GM19397 (cell line): ENCODE data around the gene RIN3.

Experiments
- ATAC-seq: cut with Tn5 transposase; IDR thresholded peaks from one replicate; pipeline ENCODE4 v1.9.1; 2021; ENCODE audit warnings: mild to moderate bottlenecking, moderate library complexity; ENCODE audit not compliant: unreplicated experiment

RIN3 gene

DNA sequence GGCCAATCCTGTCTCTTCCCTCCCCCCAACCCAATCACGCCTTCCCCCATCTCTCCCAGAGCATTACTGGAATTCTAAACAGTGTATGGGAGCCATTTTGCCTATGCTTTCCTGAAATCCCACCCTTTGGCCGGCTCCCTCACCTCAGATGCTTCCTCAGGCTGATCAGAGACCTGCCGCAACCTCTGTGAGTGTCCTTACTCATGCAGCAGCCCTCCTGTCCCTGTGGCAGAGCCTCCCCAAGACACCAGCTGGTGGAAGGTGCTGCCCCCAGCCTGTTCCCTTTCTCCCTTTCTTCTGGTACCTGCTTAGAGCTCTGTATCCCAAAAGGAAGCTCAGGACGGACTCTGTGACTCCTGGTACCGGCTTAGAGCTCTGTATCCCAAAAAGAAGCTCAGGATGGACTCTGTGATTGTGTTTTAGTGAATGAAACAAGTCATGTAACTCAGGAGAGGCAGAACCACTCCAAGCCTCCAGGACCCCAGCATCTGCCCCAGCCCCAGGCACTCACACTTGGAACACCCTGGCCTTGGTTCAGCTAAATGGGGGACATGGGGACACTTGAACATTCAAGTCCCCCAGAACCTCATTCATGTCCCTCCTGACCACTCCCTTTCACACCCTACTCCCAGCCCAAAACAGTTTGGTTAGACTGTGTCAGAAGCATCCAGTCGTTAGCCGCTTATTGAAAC lies 29.3 kb upstream of the RIN3 start:
- no peak for ATAC-seq

DNA sequence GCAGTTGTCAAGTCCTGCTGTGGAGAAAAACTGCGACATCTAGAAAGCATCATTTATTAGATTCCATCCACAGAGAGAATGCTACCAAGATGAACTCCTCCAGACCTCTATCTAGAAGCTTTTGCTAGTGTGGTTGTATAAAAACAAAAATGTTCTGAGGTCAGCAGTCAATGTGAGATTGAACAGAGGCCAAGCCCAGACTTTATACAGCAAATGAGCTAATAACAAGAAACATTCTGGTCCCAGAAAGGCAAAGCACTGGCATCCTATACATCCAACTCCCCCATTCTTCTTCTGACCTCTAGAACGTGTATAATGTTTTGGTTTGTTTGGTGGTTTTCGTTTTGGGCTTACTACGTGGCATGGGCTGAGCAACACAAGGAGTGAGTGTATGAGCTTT lies 26.7 kb upstream of the RIN3 start:
- no peak for ATAC-seq

DNA sequence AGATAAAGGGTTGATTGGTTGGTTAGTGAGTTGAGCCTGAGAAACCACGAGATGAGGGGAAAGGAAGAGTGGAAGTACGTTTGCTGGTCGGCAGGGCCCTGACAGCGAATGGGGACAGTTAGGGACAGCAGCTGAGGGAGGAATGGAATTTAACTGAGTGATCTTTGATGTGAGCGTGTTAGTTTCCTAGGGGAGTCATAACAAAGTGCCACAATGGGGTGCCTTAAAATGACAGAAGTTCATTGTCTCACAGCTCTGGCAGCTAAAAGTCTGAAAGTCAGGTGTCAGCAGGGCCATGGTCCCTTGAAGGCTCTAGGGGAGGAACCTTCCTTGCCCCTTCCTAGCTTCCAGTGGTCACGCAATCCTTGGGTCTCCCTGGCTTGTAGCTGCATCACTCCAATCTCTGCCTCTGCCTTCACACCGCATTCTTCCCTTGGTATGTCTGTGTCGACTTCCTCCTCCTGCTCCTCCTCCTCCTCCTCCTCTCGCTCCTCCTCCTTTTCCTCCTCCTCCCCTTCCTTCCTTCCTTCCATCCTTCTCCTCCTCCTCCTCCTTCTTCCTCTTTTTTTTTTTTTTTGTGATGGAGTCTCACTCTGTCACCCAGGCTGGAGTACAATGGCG lies 26.0 kb upstream of the RIN3 start:
- no peak for ATAC-seq

DNA sequence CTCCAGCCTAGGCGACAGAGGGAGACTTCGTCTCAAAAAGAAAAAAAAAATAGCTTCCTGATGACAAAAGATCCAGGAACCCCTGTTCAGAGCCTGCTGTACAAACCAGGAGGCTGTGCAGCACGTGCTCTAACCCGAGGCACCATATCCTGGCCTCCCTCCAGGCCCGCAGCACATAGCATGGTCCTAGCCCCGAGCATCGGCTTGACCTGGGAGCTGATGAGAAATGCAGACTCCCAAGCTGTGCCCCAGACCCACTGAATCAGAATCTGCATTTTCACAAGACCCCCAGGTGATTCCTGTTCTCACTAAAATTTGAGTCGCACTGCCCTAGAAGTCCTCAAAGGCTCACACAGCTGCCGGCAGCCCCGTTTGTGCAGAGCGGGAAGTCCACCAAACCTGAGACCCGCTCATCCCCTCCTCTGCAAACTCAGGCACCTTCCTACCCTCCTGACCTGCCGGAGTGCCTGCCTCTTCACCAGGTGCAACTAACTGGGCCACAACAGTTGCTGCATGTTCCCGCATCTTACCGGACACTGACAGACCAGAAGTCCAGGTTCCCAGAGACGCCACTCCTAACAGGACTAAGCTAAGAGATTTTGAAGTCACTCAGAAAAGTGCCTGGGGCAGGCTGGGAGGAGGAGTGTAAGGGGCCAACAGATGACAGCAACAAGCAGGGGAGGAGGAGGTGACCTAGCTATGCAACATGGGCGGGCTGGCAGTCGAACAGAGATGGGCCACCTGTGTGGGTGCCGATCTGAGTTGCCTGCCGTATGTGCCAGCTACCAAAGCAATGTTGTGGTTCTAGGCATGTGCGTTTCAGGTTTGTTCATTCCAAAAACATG lies 24.0 kb upstream of the RIN3 start:
- no peak for ATAC-seq

DNA sequence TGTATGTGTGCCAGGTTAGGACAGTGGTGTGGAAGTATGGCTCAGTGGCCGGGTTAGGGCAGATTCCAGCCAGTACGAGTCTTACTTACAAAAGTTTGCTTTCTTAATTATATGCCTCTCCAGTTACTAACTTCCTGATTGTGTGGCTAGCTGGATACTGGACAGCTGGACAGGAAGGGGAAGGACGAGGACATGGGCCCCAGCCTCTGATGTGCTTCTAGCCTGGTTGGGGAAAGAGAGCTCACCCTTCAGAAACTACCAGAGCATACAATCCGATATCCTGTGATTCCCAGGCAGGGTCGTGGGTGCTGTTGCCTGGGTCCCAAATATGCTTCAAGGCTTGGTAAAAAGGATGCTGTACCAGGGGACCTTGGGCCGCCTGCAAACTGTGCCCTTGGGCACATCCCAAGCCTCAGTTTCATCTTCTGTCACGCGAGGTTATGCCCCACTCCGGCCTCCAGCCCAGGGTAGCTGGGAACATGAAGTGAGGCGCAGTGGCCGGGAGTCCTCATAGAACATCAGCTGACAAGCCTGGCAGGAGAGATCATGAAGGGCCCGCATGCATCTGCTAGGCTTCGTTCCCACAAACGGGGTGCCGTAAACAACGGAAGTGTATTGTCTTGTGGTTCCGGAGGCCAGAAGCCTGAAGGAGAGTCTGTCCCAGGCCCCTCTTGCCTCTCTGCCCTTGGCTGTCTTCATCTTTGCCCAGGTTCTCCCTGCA lies 23.2 kb upstream of the RIN3 start:
- no peak for ATAC-seq

DNA sequence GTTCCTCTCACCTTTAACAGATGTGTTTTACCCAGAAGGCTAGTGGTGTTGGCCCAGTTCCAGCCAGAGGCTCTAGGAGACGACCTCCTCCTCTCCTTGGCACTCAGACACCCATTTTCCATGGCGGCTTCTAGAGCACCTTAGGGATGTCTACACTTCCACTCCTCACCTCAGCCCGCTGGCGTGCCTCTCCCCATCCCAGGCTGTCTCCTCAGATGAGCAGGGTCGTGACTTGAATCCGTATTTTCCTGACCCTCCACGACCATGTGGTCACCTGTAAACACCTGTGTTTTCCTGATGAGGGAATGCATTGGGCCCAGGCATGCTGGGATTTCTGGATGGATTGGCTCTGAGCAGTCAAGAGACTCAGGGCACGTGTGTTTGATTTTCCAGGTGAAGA lies 21.8 kb upstream of the RIN3 start:
- no peak for ATAC-seq

DNA sequence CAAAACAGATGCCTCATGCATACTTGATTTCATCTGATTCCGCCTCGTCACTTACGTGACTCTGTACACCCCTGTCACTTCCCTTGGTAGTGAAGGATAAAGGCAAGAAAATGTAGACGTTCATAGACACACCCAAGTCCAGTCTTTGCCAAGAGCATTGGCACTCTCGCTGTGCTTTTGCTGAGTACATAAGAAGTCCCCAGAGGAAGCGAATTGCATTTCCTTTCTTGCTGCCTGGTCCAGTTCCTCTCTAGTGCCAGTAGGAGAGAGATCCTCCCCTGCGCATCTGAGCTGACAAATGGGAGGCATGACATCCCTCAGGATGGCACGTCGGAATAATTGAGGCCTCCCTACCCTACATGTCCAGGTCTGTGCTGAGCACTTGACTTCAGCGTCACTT lies 21.3 kb upstream of the RIN3 start:
- ATAC-seq, result no peak

DNA sequence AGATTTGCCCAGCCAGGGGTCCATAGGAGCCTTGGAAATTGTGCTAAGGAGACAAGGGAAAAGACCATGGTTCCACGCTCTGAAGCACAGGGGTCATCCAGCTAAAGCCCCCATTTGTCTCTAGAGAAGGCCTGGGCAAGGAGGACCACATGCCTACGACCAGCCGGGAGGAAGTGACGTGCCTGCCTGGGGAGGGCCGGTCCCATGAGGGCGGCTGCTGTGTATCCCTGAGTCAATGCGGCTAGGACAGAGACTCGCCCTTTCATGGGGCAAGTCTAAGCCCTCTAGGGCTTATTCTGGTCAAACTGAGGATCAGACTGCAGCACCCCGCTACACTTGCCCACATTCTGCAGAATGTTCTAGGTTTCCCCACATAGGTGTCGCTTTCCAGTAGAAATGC lies 20.6 kb upstream of the RIN3 start:
- no peak for ATAC-seq

DNA sequence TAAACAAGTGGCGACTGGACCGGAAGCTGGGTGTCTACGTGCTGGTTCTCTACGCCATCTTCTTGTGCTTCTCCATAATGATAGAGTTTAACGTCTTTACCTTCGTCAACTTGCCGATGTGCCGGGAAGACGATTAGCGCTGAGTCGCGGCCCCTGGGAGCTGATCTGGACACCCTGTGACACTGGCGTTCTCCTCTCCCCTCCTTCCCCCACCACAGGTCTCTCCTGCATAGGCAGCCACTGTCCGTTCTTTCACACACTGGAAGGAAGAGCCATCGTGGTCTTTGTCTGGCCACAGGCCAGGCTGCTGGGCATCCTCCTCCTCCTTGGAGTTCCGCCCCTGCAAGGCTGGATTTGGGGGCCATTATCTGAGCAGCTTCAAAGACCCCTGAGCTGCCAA lies 20.1 kb upstream of the RIN3 start:
- no peak for ATAC-seq

DNA sequence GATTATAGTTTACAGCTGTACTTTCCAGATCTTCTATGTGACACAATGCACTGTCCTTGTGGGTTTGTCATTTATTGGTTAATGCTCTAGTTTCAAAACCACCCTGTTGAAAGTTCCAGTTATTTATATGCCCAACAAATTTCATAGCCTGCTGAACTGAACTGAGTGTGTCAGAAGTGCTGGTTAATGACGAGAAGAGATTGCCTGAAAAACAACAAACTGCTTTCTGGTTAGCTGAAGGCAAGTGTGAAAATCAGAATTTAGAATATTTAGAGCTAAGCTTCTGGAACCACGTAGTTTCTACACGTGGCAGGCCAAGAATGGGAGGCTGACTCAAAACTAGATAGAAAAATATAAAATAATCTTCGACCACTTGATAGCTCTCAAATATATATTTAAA lies 19.1 kb upstream of the RIN3 start:
- no peak for ATAC-seq

DNA sequence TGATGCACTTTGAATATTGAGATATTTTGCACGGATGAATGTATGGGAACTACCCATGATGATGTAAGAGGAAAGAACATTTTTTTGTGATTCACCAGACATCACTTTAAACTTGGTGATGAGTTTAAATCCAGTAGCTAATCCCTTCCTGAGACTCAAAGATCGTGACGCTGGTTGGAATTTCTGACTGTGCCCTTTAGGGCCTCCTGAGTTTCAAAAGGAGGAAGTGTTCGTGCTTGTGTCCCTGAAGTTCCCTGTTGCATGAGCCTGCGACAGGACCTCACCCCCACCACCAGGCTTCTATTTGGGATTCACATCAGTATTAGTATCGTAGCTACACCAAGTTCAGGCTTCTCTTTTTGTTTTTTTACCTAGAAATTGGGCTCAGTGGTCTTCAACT lies 18.6 kb upstream of the RIN3 start:
- ATAC-seq, result no peak

DNA sequence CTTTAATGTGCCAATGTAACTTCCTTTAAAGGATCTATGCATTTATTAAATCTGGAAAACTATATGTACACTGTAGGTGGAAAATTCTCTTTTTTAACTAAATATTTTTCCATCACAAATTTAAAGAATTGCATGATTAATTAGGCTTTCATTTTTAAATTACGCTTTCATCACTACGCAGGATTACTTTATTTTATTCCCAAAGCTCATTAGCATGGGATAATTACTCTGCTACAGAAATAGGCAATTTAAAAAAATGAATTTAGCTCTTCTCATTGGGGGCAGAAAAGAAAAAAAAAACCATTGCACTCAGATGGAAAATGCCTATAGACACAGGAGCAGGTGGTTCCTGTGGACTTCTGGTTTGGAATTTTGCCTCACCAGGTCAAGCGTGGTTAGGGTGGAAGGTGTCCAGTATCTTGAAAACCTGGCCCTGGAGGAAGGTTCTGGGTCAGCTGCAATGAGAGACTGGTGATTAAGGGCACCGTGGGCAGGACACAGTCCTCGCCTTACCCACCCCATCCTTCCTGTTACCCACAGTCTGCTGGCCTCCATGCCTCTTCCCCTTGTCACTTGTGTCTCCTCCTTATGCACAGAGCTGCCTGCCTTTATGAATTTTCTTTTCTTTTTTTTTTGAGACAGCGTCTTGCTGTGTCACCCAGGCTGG lies 17.3 kb upstream of the RIN3 start:
- no peak for ATAC-seq

DNA sequence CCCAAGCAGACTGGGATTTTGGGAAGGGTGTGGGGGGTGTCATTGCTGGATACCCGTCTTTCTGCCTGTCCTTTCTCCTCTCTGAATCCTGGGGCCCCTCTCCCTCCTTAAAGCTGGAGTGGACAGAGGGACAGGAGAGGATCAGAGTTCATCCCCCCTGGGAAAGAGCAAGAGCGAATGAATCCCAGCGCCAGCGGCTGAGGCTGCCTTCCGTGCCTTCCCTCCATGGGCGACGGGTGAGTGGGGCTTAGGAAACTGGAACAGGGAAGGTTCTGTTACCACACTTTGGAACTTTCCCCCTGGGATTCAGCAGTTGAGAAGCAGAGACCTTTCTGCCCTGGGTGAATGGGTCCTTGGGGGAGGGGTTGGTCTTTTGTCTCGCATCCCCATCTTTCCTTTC lies 16.2 kb upstream of the RIN3 start:
- no peak for ATAC-seq

DNA sequence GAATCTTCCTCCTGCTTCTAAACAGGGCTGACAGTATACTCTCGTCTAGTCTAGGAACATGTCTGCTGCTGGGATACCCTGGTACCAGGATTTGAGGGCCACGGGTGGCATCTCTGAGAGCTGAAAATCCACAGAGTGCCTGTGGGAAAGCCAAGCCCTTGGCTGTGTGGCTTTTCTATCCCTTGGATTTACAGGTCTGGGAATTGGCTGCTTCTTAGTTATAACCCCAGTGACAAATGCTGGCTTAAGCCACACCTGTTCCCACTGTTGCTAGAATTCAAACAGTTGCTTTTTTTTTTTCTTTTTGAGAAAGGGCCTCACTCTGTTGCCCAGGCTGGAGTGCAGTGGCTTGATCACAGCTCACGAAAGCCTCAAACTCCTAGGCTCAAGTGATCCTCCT lies 14.3 kb upstream of the RIN3 start:
- no peak for ATAC-seq

DNA sequence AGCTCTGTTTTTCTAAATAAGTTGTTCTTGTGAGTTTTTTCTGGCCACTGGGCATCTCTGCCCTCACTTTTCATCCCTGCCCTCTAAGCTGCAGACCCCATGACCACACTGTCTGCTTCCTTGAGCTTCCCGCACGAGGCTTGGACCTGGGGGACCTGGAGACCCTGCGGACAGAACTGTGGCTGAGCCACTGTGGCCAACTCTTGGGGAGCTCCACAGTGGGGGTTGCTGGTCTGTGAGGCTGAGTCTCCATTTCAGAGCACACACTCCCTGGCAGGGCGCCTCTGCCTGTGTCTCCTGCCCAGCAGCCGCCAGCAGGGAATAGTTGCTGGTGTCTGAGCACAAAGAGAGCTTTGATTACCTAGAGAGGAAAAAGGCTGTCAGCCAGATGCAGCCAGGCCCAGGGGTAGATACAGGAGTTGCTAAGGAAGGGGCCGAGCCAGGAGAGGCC lies 13.1 kb upstream of the RIN3 start:
- ATAC-seq, result no peak

DNA sequence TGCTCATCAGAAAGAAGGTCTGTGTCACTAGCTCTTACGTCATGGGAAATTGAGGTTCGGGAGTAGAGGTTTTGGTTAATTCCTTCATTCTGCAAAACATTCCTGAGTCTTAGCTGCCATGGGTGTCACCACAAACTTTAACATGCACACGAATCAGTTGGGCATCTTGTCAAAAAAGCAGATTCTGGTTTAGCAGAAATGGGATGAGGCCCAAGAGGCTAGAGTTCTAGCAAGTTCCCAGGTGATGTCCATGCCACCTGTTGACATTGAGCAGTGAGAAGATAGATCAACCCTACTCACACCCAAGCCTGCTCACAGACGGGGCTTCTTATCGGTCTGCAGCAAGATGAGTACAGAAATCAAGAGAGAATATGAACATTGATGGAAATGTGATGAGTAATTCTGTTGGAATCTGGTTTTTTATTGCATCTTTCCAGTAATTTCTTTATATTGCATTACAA lies 11.7 kb upstream of the RIN3 start:
- no peak for ATAC-seq

DNA sequence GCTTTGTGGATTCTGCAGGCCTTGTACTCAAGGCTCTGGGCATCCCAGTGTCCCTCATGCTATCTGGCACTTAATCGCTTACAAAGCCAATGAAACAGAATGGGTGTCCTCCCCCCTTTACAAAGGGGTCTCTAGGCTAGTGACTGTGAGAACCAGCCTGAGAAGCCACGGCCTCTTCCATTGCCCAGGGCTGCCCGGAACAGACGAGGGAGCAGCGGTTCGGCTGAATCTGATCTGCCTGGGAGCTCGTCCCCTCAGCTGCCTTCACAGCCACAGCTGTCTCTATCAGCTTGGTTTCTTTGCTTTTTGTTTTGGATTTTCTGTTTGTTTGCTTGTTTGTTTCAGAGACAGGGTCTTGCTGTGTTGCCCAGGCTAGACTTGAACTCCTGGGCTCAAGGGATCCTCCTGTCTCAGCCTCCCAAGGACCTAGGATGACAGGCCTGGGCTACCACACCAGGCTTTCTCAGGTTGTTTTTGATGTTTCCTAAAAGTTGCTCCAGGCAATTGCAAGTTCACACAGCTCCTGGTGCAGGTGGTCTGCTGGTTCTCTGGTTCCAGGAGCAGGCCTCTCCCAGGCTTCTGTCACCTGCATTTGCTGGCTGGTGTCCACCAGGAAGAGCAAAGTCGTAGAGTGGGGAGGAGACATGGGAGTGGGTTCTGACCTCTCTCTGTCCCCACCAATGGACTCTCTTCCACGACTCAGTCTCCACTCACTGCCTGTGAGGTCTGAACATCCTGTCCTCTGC lies 10.9 kb upstream of the RIN3 start:
- ATAC-seq, result no peak

DNA sequence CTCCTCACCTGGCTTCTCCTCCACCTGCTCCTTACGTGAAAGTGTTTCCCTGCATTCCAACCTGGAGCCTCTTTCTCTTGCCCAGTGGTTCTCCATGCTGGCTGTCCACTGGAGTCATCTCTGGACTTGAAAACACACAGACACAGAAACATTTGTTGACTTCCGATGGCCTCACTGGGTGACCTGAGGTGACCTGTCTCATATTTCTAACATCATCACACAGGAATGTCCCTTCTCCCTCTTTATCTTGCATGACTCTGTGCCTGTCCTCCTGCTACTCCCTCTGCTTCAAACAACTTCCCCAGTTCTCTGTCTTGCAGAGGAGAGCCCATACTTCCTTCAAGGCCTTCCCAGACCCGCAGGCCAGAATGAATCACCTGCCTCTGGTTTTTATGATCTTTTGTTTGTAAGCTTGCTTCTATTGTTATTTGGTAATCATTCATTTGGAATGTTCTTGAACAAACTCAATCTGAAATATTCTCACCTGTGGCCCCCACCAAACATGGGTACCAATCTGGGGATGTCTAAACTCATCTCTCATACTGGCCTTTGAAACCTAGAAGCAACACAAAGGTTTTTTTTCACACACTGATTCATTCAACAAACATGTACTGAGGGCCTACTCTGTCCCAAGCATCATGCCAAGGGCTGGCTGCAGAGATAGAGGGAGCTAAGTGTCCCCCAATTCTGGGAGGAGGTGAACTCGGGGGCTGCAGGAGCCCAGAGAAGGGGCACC lies 9.7 kb upstream of the RIN3 start:
- no peak for ATAC-seq

DNA sequence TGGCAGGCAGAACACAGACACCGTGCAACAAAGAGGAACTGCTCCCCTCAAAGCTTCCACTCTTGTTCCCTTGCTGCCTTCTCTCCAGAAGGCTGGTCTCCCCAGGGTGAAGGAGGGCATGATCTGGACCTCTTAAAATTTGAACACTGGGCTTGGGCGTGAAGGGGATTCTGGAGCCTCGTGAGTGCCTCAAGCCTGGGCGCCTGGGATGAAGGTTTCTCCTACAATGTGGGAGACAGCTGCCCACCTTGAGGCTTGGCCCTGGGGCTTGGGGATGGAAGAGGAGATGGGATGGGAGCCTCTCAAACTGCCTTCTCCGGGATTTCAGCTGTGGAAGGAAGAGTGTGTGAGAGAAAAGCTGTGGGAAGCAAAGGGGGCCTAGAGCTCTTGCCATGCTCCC lies 7.8 kb upstream of the RIN3 start:
- no peak for ATAC-seq
